Thyroid gland (tissue), 4 donors: ENCODE results near the gene COQ10A. TPM values are rescaled to one million over a fixed set of nuclear protein-coding genes. Genes with fewer than 3 reads are reported as not detected.

Experiments used
- DNase-seq, 2 donors: peaks; one replicate each; pipeline ENCODE4 v3.0.0-alpha.2; 2019
- H3K27ac ChIP-seq, 3 donors: fragments of 200-600 bp; sonication (generic); 1 replicate in 2 of 3; 2 replicates in 1 of 3; pipeline ENCODE4 v1.5.1; 2016 to 2019; ENCODE audit warnings: mild to moderate bottlenecking in 1 of 3, moderate library complexity in 1 of 3
- H3K27me3 ChIP-seq: fragments of 200-600 bp; sonication (generic); one replicate; pipeline ENCODE4 v1.5.1; 2019
- H3K36me3 ChIP-seq, 2 donors: fragments of 200-600 bp; sonication (generic); one replicate each; pipeline ENCODE4 v1.5.1; 2016 to 2019
- H3K4me1 ChIP-seq, 2 donors: fragments of 200-600 bp; sonication (generic); one replicate each; pipeline ENCODE4 v1.5.1; 2017 to 2019
- H3K4me3 ChIP-seq, 3 donors: fragments of 200-600 bp; sonication (generic); replicated peaks in 1 of 3; 1 replicate in 2 of 3; 2 replicates in 1 of 3; pipeline ENCODE4 v1.5.1; 2016; ENCODE audit warnings: mild to moderate bottlenecking in 1 of 3
- H3K9me3 ChIP-seq: fragments of 200-600 bp; sonication (generic); one replicate; pipeline ENCODE4 v1.5.1; 2017
- CTCF ChIP-seq, 6 experiments: fragments of 200-600 bp in 3 of 6; fragments of 450-650 bp in 3 of 6; sonication (generic) in 3 of 6; IDR thresholded peaks; one replicate each; pipeline ENCODE4 v1.5.1; 2016 to 2019; ENCODE audit warnings: antibody characterized with exemption in 6 of 6, mild to moderate bottlenecking in 2 of 6, inconsistent platforms in 1 of 6, moderate library complexity in 1 of 6
- POLR2A ChIP-seq, 2 donors: fragments of 450-650 bp; IDR thresholded peaks; one replicate each; pipeline ENCODE4 v1.6.1; 2017; ENCODE audit warnings: antibody characterized with exemption in 2 of 2, mild to moderate bottlenecking in 2 of 2, moderate library complexity in 1 of 2
- WGBS, 2 donors: methylation state at CpG; one replicate each; pipeline ENCODE4 v1.1.5; 2017; 5-methylcytosine and 5-hydroxymethylcytosine counted together
- intact Hi-C: fragments of 100-400 bp; cut with DNase I; formaldehyde crosslinking; loops from one replicate; pipeline ENCODE4 v1.15.1; 2023
- total RNA-seq, 4 donors: library from RNA; depleted of rRNA; stranded (reverse); fragments of >200 nt; gene quantifications; one replicate each; pipeline ENCODE4 v1.2.3, GENCODE V29; 2016

COQ10A gene
- total RNA-seq, 4 donors from 2014 or later, result 11.3 to 28.7 (median 19.7) TPM

GRCh38 chr12:56257491-56258067, 9.2 kb upstream of the COQ10A start:
- H3K27ac ChIP-seq, result peak overlapping the region; percentile 77 to 86 (median 83)
- intact Hi-C loops, result no loop called here
- H3K27me3 ChIP-seq, result no peaks in the 10 kb centered on the region
- peak overlapping the region; percentile 67 to 92 (median 78) for H3K4me3 ChIP-seq
- peaks cover 10 to 20% of the 10 kb centered on the region in 2 donors for H3K4me1 ChIP-seq
- H3K36me3 ChIP-seq, result peaks cover 31 to 33% of the 10 kb centered on the region in 2 donors
- 0% methylated on average over 6 to 13 of the region's 27 CpGs for WGBS, 2 donors
- no peak for TF ChIP-seq CTCF (IDR thresholded peaks at IDR 0.05)
- TF ChIP-seq POLR2A (IDR thresholded peaks at IDR 0.05), result no peak
- peak; percentile 17 to 23 for DNase-seq
- H3K9me3 ChIP-seq, result no peaks in the 10 kb centered on the region

- peak within 1 kb of the TSS; percentile 77 to 86 (median 83) for H3K27ac ChIP-seq
- intact Hi-C loops, result no loop called here
- no peaks in the 10 kb centered on the region for H3K9me3 ChIP-seq
- H3K4me1 ChIP-seq, result peaks cover 10 to 20% of the 10 kb centered on the region in 2 donors
- 0 to 2% methylated on average over 13 to 15 of the region's 78 CpGs for WGBS, 2 donors
- peak within 1 kb of the TSS; percentile 67 to 92 (median 78) for H3K4me3 ChIP-seq
- peak in 1 of 2 donors; percentile 65 for TF ChIP-seq POLR2A (IDR thresholded peaks at IDR 0.05)
- peak in 4 of 6 experiments; percentile 50 to 94 (median 86) for TF ChIP-seq CTCF (IDR thresholded peaks at IDR 0.05)
- peak; percentile 73 to 75 for DNase-seq
- no peaks in the 10 kb centered on the region for H3K27me3 ChIP-seq
- H3K36me3 ChIP-seq, result peaks cover 24 to 26% of the 10 kb centered on the region in 2 donors
These were observed 8.5 kb upstream of the COQ10A start, which contains the start of gene ANKRD52 for GRCh38 chr12:56258068-56258819. TSS of gene ANKRD52 (minus strand) at chr12:56258384. CDS start at chr12:56258269, 115 bp downstream.

- intact Hi-C loops, result no loop called here
- H3K9me3 ChIP-seq, result no peaks in the 10 kb centered on the region
- TF ChIP-seq CTCF (IDR thresholded peaks at IDR 0.05), result no peak
- no peak for TF ChIP-seq POLR2A (IDR thresholded peaks at IDR 0.05)
- DNase-seq, result no peak
- 14 to 17% methylated on average over 9 of the region's 9 CpGs for WGBS, 2 donors
- peak overlapping the region; percentile 77 to 86 (median 83) for H3K27ac ChIP-seq
- H3K36me3 ChIP-seq, result peaks cover 19 to 21% of the 10 kb centered on the region in 2 donors
- H3K4me1 ChIP-seq, result peaks cover 10 to 20% of the 10 kb centered on the region in 2 donors
- H3K27me3 ChIP-seq, result no peaks in the 10 kb centered on the region
- H3K4me3 ChIP-seq, result peak overlapping the region; percentile 67 to 92 (median 78)
These were observed 7.9 kb upstream of the COQ10A start for GRCh38 chr12:56258820-56259183.

GRCh38 chr12:56260380-56260779, 6.4 kb upstream of the COQ10A start:
- no peak overlapping the region for H3K4me3 ChIP-seq
- no peak for TF ChIP-seq POLR2A (IDR thresholded peaks at IDR 0.05)
- TF ChIP-seq CTCF (IDR thresholded peaks at IDR 0.05), result no peak
- H3K4me1 ChIP-seq, result peaks cover 10 to 20% of the 10 kb centered on the region in 2 donors
- no peak for DNase-seq
- no peaks in the 10 kb centered on the region for H3K9me3 ChIP-seq
- intact Hi-C loops, result no loop called here
- no peak overlapping the region for H3K27ac ChIP-seq
- no peaks in the 10 kb centered on the region for H3K27me3 ChIP-seq
- WGBS, 2 donors, result 93 to 95% methylated on average over 8 of the region's 8 CpGs
- peaks cover 6 to 7% of the 10 kb centered on the region in 2 donors for H3K36me3 ChIP-seq

GRCh38 chr12:56260921-56261320, 5.8 kb upstream of the COQ10A start:
- Histone ChIP-seq H3K4me1 (peaks cover 11 to 20% of the 10 kb centered on the region in 2 donors), H3K36me3 (peaks cover under 1 to 3% of the 10 kb centered on the region in 2 donors), H3K27ac (no peak overlapping the region), H3K4me3 (no peak overlapping the region), H3K27me3 (no peaks in the 10 kb centered on the region), H3K9me3 (no peaks in the 10 kb centered on the region)
- intact Hi-C loops, result no loop called here
- TF ChIP-seq POLR2A (IDR thresholded peaks at IDR 0.05), result no peak
- TF ChIP-seq CTCF (IDR thresholded peaks at IDR 0.05), result no peak
- no peak for DNase-seq
- 83 to 85% methylated on average over 3 of the region's 3 CpGs for WGBS, 2 donors
